Peyer's patch (tissue), 4 donors: ENCODE data around the gene LYPD1. TPM values are rescaled to one million over a fixed set of nuclear protein-coding genes. Genes with fewer than 3 reads are reported as not detected.

Experiments
- DNase-seq, 3 donors: peaks; one replicate each; pipeline ENCODE4 v3.0.0-alpha.2; 2017 to 2019
- H3K27ac ChIP-seq, 4 donors: fragments of 200-600 bp; sonication (generic); one replicate each; pipeline ENCODE4 v1.5.1; 2016 to 2019
- H3K27me3 ChIP-seq, 2 donors: fragments of 200-600 bp; sonication (generic); one replicate each; pipeline ENCODE4 v1.5.1; 2019
- H3K36me3 ChIP-seq, 3 donors: fragments of 200-600 bp; sonication (generic); one replicate each; pipeline ENCODE4 v1.5.1; 2016 to 2019
- H3K4me1 ChIP-seq, 4 donors: fragments of 200-600 bp; sonication (generic); one replicate each; pipeline ENCODE4 v1.5.1; 2016 to 2019
- H3K4me3 ChIP-seq, 4 donors: fragments of 200-600 bp; sonication (generic); 1 replicate in 3 of 4; 2 replicates in 1 of 4; pipeline ENCODE4 v1.5.1; 2016 to 2019; ENCODE audit warnings: mild to moderate bottlenecking in 1 of 4
- H3K9me3 ChIP-seq, 4 donors: fragments of 200-600 bp; sonication (generic); one replicate each; pipeline ENCODE4 v1.5.1; 2016 to 2019; ENCODE audit warnings: mild to moderate bottlenecking in 1 of 4
- CTCF ChIP-seq, 6 experiments: fragments of 450-650 bp in 4 of 6; fragments of 200-600 bp in 2 of 6; sonication (generic) in 1 of 6; IDR thresholded peaks; one replicate each; pipeline ENCODE4 v1.5.1; 2017 to 2019; ENCODE audit warnings: antibody characterized with exemption in 6 of 6, mild to moderate bottlenecking in 3 of 6, moderate library complexity in 1 of 6
- POLR2A ChIP-seq, 2 donors: fragments of 450-650 bp; IDR thresholded peaks; one replicate each; pipeline ENCODE4 v1.5.1; 2017; ENCODE audit warnings: antibody characterized with exemption in 2 of 2, mild to moderate bottlenecking in 2 of 2, moderate library complexity in 2 of 2
- total RNA-seq, 4 donors: library from RNA; depleted of rRNA; stranded (reverse); fragments of >200 nt; gene quantifications; one replicate each; pipeline ENCODE4 v1.1.0, GENCODE V29; 2016

Gene LYPD1
- total RNA-seq, 4 donors from 2014 or later = 0.88 TPM; not detected in 3

GRCh38 chr2:132611719-132612118, 58.3 kb downstream of the LYPD1 start:
- Histone ChIP-seq H3K27me3 (no peaks in the 10 kb centered on the region), H3K36me3 (no peaks in the 10 kb centered on the region), H3K4me3 (no peak overlapping the region), H3K4me1 (no peaks in the 10 kb centered on the region), H3K27ac (no peak overlapping the region), H3K9me3 (no peaks in the 10 kb centered on the region)
- TF ChIP-seq CTCF (IDR thresholded peaks at IDR 0.05) (no peak), POLR2A (IDR thresholded peaks at IDR 0.05) (no peak)
- no peak for DNase-seq

- H3K27ac ChIP-seq = no peak overlapping the region
- H3K4me3 ChIP-seq = no peak overlapping the region
- no peaks in the 10 kb centered on the region for H3K36me3 ChIP-seq
- H3K4me1 ChIP-seq = no peaks in the 10 kb centered on the region
- no peak for TF ChIP-seq CTCF (IDR thresholded peaks at IDR 0.05)
- TF ChIP-seq POLR2A (IDR thresholded peaks at IDR 0.05) = no peak
- no peak for DNase-seq
- no peaks in the 10 kb centered on the region for H3K27me3 ChIP-seq
- no peaks in the 10 kb centered on the region for H3K9me3 ChIP-seq
These were observed 60.7 kb downstream of the LYPD1 start for GRCh38 chr2:132609101-132609890.

- H3K9me3 ChIP-seq = no peaks in the 10 kb centered on the region
- H3K36me3 ChIP-seq = no peaks in the 10 kb centered on the region
- TF ChIP-seq POLR2A (IDR thresholded peaks at IDR 0.05) = no peak
- no peak for TF ChIP-seq CTCF (IDR thresholded peaks at IDR 0.05)
- H3K27me3 ChIP-seq = no peaks in the 10 kb centered on the region
- no peak overlapping the region for H3K4me3 ChIP-seq
- H3K27ac ChIP-seq = no peak overlapping the region
- no peaks in the 10 kb centered on the region for H3K4me1 ChIP-seq
- no peak for DNase-seq
These were observed 61.7 kb downstream of the LYPD1 start for GRCh38 chr2:132608311-132608710.

GRCh38 chr2:132607426-132608090, 62.4 kb downstream of the LYPD1 start:
- TF ChIP-seq CTCF (IDR thresholded peaks at IDR 0.05) (no peak), POLR2A (IDR thresholded peaks at IDR 0.05) (no peak)
- Histone ChIP-seq H3K36me3 (no peaks in the 10 kb centered on the region), H3K4me1 (no peaks in the 10 kb centered on the region), H3K27me3 (no peaks in the 10 kb centered on the region), H3K9me3 (no peaks in the 10 kb centered on the region), H3K27ac (no peak overlapping the region), H3K4me3 (no peak overlapping the region)
- DNase-seq = no peak

- H3K4me1 ChIP-seq = no peaks in the 10 kb centered on the region
- no peak overlapping the region for H3K27ac ChIP-seq
- TF ChIP-seq POLR2A (IDR thresholded peaks at IDR 0.05) = no peak
- TF ChIP-seq CTCF (IDR thresholded peaks at IDR 0.05) = no peak
- H3K9me3 ChIP-seq = no peaks in the 10 kb centered on the region
- no peak overlapping the region for H3K4me3 ChIP-seq
- no peaks in the 10 kb centered on the region for H3K36me3 ChIP-seq
- no peak for DNase-seq
- H3K27me3 ChIP-seq = no peaks in the 10 kb centered on the region
These were observed 63.4 kb downstream of the LYPD1 start for GRCh38 chr2:132606649-132607048.
